ENCODE data around the gene GUSB.

- peak; percentile 69 for TF ChIP-seq CTCF (conservative IDR thresholded peaks at IDR 0.05; ENCODE audit: low read depth, low read length)
- TF ChIP-seq POLR2A (IDR thresholded peaks at IDR 0.05; ENCODE audit: low read depth, low read length), result no peak
Observed at GRCh38 chr7:66013938-66014337, 31.9 kb upstream of the GUSB start.

Data from IMR-90 (cell line).